Measurements from ENCODE around the gene CCDC107. TPM values are rescaled to one million over a fixed set of nuclear protein-coding genes. Genes with fewer than 3 reads are reported as not detected.
A peak's percentile ranks its signal among the peaks of the same experiment; 100 is the strongest.
"Not testable (repeated sequence)": the region's sequence is repeated elsewhere in the genome, so short reads cannot be mapped to it uniquely, and the experiment has no call there.

Gene CCDC107
- polyA plus RNA-seq, 12 donors: 12.4 to 21.7 (median 16.1) TPM; not detected in 2

DNA sequence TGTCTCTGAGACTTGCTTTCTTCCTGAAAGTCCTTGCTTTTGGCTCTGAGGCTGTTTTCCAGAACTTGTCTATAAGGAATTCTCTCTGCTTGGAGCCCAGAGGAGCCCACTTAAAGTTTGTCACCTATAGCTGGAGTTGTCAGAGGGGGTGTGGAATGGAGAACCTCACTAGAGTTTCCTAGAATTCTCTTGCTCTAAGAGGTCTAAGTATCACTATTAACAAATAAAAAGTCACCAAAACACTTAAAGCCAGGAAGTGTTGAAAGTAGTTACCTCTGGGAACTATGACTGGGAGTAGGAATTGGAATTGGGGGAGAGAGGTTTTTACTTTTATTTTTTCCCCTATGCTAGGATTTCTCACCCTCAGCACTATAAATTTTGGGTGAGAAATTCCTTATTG lies 22.4 kb upstream of the CCDC107 start:
- no peak for DNase-seq

DNA sequence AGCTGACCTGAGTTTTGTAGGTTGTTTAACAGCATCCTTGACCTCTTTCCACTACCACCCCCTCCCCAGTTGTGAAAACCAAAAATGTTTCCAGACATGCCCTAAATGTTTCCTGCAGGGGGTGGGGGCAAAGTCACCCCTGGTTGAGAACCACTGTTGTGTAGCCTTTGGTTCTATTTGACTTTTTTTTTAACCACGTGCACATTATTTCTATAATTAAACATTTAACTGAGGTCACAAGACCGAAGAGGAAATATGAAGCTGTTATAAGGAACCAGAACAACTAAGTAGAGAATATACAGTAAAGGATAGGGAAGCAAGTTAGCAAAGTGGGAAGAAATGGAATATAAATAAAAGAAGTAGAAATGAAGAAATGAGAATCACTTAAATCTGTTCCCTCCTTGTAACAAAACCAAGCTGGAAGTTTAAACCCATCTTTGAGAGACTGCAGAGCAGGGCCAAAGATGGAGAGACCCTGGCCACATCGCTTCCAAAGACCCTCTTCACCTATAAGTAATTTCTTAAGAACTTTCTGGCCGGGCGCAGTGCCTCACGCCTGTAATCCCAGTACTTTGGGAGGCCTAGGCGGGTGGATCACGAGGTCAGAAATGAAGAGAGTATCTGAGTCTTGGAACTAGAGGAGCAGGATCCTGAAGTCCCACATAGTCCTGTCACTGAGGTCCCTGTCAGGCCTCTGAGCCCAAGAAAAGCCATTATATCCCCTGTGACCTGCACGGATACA lies 21.8 kb upstream of the CCDC107 start:
- DNase-seq: no peak

DNA sequence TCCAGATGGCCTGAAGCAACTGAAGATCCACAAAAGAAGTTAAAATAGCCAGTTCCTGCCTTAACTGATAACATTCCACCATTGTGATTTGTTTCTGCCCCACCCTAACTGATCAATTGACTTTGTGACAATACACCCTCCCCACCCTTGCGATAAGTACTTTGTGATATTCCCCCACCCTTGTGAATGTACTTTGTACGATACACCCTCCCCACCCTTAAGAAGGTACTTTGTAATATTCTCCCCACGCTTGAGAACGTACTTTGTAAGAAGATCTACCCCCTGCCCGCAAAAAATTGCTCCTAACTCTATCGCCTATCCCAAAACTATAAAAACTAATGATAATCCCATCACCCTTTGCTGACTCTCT lies 21.2 kb upstream of the CCDC107 start:
- DNase-seq: not testable (repeated sequence)

DNA sequence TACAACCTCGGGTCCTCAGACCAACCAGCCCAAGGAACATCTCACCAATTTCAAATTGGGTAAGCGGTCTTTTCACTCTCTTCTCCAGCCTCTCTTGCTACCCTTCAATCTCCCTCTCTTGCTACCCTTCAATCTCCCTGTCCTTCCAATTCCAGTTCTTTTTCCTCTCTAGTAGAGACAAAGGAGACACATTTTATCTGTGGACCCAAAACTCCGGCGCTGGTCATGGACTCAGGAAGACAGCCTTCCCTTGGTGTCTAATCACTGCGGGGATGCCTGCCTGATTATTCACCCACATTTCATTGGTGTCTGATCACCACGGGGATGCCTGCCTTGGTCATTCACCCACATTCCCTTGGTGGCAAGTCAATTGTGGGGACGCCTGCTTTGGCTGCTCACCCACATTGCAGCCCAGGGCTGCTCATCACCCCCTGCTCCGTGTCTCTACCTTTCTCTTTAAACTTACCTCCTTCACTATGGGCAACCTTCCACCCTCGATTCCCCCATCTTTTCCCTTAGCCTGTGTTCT lies 20.6 kb upstream of the CCDC107 start:
- not testable (repeated sequence) for DNase-seq

- not testable (repeated sequence) for DNase-seq
These were observed 19.3 kb upstream of the CCDC107 start for GRCh38 chr9:35638751-35639150.

- not testable (repeated sequence) for DNase-seq
These were observed 18.9 kb upstream of the CCDC107 start for GRCh38 chr9:35639225-35639624.

- no peak for DNase-seq
These were observed 18.5 kb upstream of the CCDC107 start for GRCh38 chr9:35639631-35640030.

DNA sequence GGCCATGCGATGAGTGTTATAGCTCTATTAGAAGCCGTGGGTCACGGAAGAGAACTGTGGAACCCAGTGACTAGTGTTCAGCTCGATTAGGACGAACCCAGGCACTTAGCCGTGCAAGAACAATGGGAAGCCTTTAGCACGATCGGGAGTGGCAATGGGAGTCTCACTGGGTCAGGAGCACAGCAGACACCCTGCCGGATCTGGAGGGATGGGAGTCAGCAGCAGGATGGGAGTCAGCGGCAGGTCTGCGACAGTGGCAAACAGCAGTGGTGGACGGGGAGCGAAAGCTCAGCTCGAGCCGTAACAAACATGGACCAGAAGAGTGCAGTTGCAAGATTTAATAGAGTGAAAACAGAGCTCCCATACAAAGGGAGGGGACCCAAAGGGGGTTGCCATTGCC lies 17.7 kb upstream of the CCDC107 start:
- DNase-seq: not testable (repeated sequence)

- DNase-seq: not testable (repeated sequence)
These were observed 16.6 kb upstream of the CCDC107 start for GRCh38 chr9:35641478-35641877.

DNA sequence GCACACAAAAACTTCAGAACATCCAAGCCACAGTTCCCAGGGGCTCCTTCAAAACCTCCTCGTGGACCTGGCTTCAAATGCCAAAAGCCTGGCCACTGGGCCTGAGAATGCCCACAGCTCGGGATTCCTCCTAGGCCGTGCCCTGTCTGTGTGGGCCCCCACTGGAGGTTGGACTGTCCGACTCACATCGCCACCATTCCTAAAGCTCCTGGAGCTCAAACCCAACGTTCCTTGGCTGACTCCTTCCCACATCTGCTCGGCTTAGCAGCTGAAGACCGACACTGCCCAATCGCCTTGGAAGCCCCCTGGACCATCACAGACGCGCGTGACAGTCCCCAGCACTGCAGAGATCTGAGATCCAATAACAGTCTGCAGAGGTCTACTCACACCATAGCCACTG lies 15.0 kb upstream of the CCDC107 start:
- DNase-seq: no peak

GRCh38 chr9:35645736-35646135 lies 12.4 kb upstream of the CCDC107 start:
- DNase-seq: not testable (repeated sequence)

DNA sequence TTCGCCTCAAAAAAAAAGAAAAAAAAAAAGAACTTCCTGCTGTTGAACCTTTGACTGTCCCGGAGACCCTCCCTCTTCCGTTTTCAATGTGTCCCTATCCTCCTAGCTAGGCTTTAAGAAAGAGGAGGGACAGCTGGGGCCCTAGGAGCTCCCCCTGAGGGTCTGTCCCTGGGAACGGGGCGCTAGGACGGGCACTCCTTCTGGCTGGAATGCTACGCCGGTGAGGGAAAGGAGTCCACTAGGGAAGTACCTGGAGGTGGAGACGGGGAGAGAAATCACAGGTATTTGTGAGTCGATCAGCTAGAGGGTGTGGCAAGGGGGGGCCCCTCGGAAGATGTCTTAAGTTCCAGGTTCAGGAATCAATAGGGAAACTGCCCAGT lies 11.9 kb upstream of the CCDC107 start:
- DNase-seq: no peak

GRCh38 chr9:35646533-35647265 lies 11.4 kb upstream of the CCDC107 start:
- peak; percentile 95 for DNase-seq

GRCh38 chr9:35649431-35650340 lies 8.4 kb upstream of the CCDC107 start:
- no peak for DNase-seq

- no peak for DNase-seq
These were observed 7.5 kb upstream of the CCDC107 start, which contains the start of gene SIT1 for GRCh38 chr9:35650341-35651158. Gene SIT1 (minus strand): TSS chr9:35650931. CDS start chr9:35650853, 78 bp downstream.

DNA sequence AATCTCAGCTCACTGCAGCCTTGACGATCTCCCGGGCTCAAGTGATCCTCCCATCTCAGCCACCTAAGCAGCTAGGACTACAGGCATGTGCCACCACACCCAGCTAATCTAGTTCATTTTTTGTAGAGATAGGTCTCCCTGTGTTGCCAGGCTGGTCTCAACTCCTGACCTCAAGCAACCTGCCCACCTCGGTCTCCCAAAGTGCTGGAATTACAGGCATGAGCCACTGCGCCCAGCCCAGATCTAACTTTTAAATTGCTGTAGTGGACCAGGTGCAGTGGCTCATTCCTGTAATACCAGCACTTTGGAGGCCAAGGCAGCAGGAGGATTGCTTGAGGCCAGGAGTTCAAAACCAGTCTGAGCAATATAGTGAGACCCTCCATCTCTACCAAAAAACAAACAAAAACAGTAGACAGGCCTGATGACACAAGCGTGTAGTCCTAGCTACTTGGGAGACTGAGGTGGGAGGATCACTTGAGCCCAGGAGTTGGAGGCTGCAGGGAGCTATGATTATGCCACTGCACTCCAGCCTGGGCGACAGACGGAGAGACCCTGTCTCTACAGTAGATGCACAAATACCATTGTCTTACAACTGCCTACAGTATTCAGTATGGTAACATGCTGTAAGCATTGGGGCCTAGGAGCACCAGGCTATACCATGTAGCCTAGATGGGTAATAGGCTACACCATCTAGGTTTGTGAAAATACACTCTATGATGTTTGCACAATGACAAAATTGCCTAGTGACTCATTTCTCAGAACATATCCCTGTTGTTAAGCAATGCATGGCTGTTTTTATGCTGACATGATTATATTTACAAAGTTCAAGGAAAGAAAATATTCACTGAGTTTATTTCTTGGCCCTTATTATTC lies 5.9 kb upstream of the CCDC107 start:
- no peak for DNase-seq

GRCh38 chr9:35652829-35653209 lies 5.3 kb upstream of the CCDC107 start:
- DNase-seq: no peak

DNA sequence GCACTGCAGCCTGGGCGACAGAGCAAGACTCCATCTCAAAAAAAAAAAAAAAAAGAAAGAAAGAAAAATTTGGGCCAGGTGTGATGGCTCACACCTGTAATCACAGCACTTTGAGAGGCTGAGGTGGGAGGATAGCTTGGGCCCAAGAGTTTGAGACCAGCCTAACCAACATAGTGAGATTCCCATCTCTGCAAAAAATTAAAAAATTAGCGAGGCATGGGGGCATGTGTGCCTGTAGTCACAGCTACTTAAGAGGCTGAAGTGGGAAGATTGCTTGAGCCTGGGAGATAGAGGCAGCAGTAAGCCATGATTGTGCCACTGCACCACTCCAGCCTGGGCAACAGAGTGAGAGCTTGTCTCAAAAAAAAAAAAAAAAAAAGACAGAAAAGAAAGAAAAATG lies 4.5 kb upstream of the CCDC107 start:
- no peak for DNase-seq

DNA sequence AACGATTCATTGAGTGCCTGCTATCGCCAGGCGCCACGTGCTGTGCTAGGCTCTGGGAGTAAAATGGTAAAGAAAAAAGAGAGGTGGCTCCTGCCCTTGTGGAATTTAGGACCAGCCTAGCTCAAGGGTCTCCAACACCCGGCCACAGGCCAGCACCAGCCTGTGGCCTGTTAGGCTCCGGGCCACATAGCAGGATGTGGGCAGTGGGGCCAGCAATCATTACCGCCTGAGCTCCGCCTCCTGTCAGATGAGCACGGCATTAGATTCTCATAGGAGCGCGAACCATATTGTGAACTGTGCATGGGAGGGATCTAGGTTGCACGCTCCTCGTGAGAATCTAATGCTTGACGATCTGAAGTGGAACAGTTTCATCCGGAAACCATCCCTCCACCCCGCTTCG lies 1.7 kb upstream of the CCDC107 start:
- no peak for DNase-seq
